ENCODE measurements around the gene HSPB6.
"Not testable (repeated sequence)": the region's sequence is repeated elsewhere in the genome, so short reads cannot be mapped to it uniquely, and the experiment has no call there.

The HSPB6 gene

DNA sequence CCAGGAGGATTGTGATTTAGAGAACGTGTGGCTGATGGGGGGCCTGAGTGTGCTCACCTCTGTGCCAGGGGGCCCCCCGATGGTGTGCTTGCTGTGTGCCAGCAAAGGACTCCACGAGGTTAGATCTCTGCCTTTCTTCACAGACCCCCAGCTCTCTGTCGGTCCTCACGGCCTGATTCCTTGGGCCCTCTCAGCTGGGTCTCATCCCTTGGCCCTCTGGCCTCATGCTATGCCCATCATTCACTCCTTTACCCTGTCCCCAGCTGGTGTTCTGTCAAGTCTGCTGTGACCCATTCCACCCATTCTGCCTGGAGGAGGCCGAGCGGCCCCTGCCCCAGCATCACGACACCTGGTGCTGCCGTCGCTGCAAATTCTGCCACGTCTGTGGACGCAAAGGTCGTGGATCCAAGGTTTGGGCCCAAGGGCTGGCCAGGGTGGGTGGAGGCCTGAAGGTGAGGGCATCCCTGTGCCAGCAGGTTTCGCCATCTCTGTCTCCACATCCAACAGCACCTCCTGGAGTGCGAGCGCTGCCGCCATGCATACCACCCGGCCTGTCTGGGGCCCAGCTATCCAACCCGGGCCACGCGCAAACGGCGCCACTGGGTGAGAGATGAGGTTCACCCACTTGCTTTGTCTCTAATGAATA lies 31.5 kb downstream of the HSPB6 start:
- H3K27ac Mint-ChIP-seq: no peak overlapping the region
- no peaks in the 10 kb centered on the region for H3K9me3 Mint-ChIP-seq
- no peaks in the 10 kb centered on the region for H3K27me3 Mint-ChIP-seq
- H3K4me3 Mint-ChIP-seq: no peak overlapping the region
- peaks cover 85% of the 10 kb centered on the region for H3K36me3 Mint-ChIP-seq (ENCODE audit: low read depth)
- H3K4me1 Mint-ChIP-seq (ENCODE audit: low read depth): peaks cover 5% of the 10 kb centered on the region

DNA sequence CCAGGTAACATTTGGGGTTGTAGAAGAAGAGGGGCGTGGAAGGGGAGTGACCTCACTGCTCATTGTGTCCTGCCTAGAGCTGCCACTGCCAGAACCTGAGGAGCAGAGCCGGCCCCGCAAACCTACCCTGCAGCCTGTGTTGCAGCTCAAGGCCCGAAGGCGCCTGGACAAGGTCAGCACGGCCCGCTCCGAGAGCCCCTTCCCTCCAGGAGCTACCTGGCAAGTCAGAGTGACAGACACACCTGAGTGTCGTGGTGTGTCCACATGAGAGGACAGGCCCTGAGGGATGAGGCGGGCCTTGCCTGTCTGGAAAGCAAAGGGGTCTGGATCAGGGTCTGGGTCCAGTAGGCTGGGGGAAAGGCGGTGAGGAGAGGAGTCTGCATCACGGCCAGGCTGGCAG lies 32.3 kb downstream of the HSPB6 start:
- H3K27ac Mint-ChIP-seq: peak overlapping the region; percentile 55
- H3K4me3 Mint-ChIP-seq: no peak overlapping the region
- peaks cover 83% of the 10 kb centered on the region for H3K36me3 Mint-ChIP-seq (ENCODE audit: low read depth)
- peaks cover 9% of the 10 kb centered on the region for H3K4me1 Mint-ChIP-seq (ENCODE audit: low read depth)
- no peaks in the 10 kb centered on the region for H3K9me3 Mint-ChIP-seq
- no peaks in the 10 kb centered on the region for H3K27me3 Mint-ChIP-seq

DNA sequence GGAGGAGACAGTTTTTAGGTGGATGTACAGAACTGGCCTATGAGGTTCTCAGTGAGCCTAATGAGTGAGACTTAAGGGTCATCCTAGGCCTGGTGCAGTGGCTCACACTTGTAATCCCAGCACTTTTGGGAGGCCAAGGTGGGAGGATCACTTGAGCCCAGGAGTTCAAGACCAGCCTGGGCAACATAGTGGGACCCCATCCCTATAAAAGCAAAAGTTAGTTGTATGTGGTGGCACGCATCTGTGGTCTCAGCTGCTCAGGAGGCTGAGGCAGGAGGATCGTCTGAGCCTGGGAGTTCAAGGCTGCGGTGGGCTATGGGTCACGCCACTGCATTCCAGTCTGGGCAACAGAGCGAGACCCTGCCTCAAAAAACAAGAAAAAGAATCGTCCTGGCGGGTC lies 32.7 kb downstream of the HSPB6 start:
- H3K4me3 Mint-ChIP-seq, H3K27me3 Mint-ChIP-seq, H3K9me3 Mint-ChIP-seq: not testable (repeated sequence)
- Mint-ChIP-seq H3K4me1 (ENCODE audit: low read depth) (peaks cover 14% of the 10 kb centered on the region), H3K27ac (peak overlapping the region; percentile 55), H3K36me3 (ENCODE audit: low read depth) (peaks cover 83% of the 10 kb centered on the region)

DNA sequence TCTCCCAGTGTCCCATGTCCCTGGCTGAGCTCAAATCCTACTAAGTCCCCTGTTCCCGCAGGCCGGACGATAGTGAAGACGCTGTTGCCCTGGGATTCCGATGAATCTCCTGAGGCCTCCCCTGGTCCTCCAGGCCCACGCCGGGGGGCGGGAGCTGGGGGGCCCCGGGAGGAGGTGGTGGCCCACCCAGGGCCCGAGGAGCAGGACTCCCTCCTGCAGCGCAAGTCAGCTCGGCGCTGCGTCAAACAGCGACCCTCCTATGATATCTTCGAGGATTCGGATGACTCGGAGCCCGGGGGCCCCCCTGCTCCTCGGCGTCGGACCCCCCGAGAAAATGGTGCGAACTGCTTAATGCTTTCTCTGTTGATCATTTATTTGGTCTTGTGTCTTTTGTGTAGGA lies 33.2 kb downstream of the HSPB6 start:
- H3K4me3 Mint-ChIP-seq: no peak overlapping the region
- H3K27ac Mint-ChIP-seq: no peak overlapping the region
- no peaks in the 10 kb centered on the region for H3K9me3 Mint-ChIP-seq
- no peaks in the 10 kb centered on the region for H3K27me3 Mint-ChIP-seq
- H3K4me1 Mint-ChIP-seq (ENCODE audit: low read depth): peaks cover 18% of the 10 kb centered on the region
- peaks cover 81% of the 10 kb centered on the region for H3K36me3 Mint-ChIP-seq (ENCODE audit: low read depth)

DNA sequence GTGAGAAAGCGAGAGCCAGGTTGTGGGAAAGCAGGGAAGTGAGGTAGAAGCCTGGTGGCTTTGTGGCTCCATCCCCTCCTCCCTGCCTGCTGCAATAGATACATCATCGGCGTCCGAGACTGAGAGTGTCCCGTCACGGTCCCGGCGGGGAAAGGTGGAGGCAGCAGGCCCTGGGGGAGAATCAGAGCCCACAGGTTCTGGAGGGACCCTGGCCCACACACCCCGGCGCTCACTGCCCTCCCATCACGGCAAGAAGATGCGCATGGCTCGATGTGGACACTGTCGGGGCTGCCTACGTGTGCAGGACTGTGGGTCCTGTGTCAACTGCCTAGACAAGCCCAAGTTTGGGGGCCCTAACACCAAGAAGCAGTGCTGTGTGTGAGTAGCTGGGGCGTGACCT lies 33.9 kb downstream of the HSPB6 start:
- H3K27ac Mint-ChIP-seq: no peak overlapping the region
- no peaks in the 10 kb centered on the region for H3K9me3 Mint-ChIP-seq
- no peaks in the 10 kb centered on the region for H3K27me3 Mint-ChIP-seq
- H3K36me3 Mint-ChIP-seq (ENCODE audit: low read depth): peaks cover 73% of the 10 kb centered on the region
- H3K4me1 Mint-ChIP-seq (ENCODE audit: low read depth): peaks cover 21% of the 10 kb centered on the region
- no peak overlapping the region for H3K4me3 Mint-ChIP-seq

DNA sequence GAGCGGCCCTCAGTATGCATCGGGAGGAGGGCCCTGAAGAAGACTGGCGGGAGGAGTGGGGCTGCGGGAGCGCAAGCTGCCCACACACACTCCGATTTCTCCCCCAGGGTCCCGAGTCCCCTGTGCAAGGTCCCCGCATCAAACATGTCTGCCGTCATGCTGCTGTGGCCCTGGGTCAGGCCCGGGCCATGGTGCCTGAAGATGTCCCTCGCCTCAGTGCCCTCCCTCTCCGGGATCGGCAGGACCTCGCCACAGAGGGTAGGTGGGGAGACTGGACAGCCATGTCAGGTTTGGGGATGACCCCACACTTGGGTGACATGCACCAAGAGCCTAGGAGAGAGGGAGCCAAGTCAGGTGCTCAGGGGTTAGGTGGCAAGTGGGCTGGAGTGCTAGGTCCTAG lies 34.4 kb downstream of the HSPB6 start:
- Mint-ChIP-seq H3K36me3 (ENCODE audit: low read depth) (peaks cover 69% of the 10 kb centered on the region), H3K27ac (peak overlapping the region; percentile 16), H3K4me3 (no peak overlapping the region), H3K4me1 (ENCODE audit: low read depth) (peaks cover 21% of the 10 kb centered on the region), H3K9me3 (no peaks in the 10 kb centered on the region), H3K27me3 (no peaks in the 10 kb centered on the region)

DNA sequence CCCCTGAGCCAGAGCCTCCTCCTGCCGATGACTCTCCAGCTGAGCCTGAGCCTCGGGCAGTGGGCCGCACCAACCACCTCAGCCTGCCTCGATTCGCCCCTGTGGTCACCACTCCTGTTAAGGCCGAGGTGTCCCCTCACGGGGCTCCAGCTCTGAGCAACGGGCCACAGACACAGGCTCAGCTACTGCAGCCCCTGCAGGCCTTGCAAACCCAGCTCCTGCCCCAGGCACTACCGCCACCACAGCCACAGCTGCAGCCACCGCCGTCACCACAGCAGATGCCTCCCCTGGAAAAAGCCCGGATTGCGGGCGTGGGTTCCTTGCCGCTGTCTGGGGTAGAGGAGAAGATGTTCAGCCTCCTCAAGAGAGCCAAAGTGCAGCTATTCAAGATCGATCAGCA lies 35.5 kb downstream of the HSPB6 start:
- Mint-ChIP-seq H3K4me3 (no peak overlapping the region), H3K9me3 (no peaks in the 10 kb centered on the region), H3K27ac (peak overlapping the region; percentile 16), H3K36me3 (ENCODE audit: low read depth) (peaks cover 72% of the 10 kb centered on the region), H3K4me1 (ENCODE audit: low read depth) (peaks cover 25% of the 10 kb centered on the region), H3K27me3 (no peaks in the 10 kb centered on the region)

DNA sequence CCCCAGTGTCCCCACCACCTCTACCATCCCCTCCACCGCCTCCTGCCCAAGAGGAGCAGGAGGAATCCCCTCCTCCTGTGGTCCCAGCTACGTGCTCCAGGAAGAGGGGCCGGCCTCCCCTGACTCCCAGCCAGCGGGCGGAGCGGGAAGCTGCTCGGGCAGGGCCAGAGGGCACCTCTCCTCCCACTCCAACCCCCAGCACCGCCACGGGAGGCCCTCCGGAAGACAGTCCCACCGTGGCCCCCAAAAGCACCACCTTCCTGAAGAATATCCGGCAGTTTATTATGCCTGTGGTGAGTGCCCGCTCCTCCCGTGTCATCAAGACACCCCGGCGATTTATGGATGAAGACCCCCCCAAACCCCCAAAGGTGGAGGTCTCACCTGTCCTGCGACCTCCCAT lies 36.2 kb downstream of the HSPB6 start:
- no peak overlapping the region for H3K27ac Mint-ChIP-seq

DNA sequence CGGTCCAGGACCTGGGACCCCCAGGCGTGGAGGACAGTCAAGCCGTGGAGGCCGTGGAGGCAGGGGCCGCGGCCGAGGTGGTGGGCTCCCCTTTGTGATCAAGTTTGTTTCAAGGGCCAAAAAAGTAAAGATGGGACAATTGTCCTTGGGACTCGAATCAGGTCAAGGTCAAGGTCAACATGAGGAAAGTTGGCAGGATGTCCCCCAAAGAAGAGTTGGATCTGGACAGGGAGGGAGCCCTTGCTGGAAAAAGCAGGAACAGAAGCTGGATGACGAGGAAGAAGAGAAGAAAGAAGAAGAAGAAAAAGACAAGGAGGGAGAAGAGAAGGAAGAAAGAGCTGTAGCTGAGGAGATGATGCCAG lies 36.7 kb downstream of the HSPB6 start:
- Mint-ChIP-seq H3K36me3 (ENCODE audit: low read depth) (peaks cover 72% of the 10 kb centered on the region), H3K9me3 (no peaks in the 10 kb centered on the region), H3K27me3 (no peaks in the 10 kb centered on the region), H3K4me1 (ENCODE audit: low read depth) (peaks cover 32% of the 10 kb centered on the region), H3K4me3 (peak overlapping the region; percentile 28), H3K27ac (peak overlapping the region; percentile 72)

More for the DNA sequence above, 36.2 kb downstream of the HSPB6 start:
- no peaks in the 10 kb centered on the region for H3K9me3 Mint-ChIP-seq
- peaks cover 72% of the 10 kb centered on the region for H3K36me3 Mint-ChIP-seq (ENCODE audit: low read depth)
- no peaks in the 10 kb centered on the region for H3K27me3 Mint-ChIP-seq
- H3K4me3 Mint-ChIP-seq: peak overlapping the region; percentile 7
- H3K4me1 Mint-ChIP-seq (ENCODE audit: low read depth): peaks cover 32% of the 10 kb centered on the region

DNA sequence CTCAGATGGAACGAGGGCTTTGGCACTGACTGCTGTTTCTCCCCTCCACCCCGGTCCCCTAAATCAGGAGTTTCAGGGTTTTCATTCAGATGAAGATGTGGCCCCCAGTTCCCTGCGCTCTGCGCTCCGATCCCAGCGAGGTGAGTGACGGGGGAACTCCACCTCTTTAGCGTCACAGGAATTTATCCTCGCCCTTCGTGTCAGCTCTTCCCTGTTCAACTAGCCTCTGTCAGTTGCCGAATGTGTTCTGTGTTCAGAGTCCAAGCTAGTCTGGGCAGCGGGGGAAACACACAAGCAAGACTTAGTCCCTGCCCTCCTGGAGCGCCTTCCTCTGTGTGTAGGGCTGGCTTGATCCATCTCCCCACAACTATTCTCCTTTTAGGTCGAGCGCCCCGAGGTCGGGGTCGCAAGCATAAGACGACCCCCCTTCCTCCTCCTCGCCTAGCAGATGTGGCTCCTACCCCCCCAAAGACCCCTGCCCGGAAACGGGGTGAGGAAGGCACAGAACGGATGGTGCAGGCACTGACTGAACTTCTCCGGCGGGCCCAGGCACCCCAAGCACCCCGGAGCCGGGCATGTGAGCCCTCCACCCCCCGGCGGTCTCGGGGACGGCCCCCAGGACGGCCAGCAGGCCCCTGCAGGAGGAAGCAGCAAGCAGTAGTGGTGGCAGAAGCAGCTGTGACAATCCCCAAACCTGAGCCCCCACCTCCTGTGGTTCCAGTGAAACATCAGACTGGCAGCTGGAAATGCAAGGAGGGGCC lies 37.2 kb downstream of the HSPB6 start:
- H3K4me1 Mint-ChIP-seq (ENCODE audit: low read depth): peaks cover 35% of the 10 kb centered on the region
- peak overlapping the region; percentile 89 for H3K4me3 Mint-ChIP-seq
- peak overlapping the region; percentile 89 for H3K27ac Mint-ChIP-seq
- peaks cover 72% of the 10 kb centered on the region for H3K36me3 Mint-ChIP-seq (ENCODE audit: low read depth)
- H3K27me3 Mint-ChIP-seq: no peaks in the 10 kb centered on the region
- no peaks in the 10 kb centered on the region for H3K9me3 Mint-ChIP-seq

DNA sequence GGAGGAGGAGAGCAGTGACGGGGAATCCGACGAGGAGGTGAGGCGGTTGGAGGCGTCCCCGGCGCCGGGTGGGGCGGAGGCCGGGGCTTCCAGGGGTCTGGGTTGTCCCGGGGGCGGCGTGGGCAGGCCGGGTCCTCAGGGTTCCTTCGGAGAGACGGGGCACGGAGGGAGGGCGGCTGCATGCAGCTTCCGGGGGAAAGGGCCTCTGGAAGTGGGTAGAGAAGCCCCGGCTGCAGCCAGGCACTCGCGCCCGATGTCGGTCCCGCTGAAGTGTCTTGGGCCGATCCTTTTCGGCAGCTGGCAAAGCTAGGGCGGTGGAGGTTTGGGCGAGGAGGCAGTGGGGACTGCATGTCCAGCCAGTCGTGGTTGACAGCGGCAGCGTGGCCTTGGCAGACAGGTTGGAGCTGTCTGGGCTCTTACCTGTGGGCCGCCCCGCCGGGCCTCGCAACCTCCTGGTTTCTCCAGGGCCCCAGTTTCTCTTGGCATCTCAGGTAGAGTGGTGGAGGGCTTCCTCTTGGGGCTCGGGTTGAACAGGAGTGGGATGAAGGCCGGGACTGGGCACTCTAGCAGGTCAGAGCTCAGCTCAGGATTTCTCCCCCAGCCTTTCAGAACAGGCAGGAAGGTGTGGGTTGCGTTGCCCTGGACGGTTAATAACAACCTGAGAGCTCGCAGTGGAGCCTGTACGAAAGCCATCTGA lies 38.3 kb downstream of the HSPB6 start:
- H3K9me3 Mint-ChIP-seq: no peaks in the 10 kb centered on the region
- peak overlapping the region; percentile 89 for H3K4me3 Mint-ChIP-seq
- no peaks in the 10 kb centered on the region for H3K27me3 Mint-ChIP-seq
- peak overlapping the region; percentile 89 for H3K27ac Mint-ChIP-seq
- H3K36me3 Mint-ChIP-seq (ENCODE audit: low read depth): peaks cover 72% of the 10 kb centered on the region
- H3K4me1 Mint-ChIP-seq (ENCODE audit: low read depth): peaks cover 35% of the 10 kb centered on the region

DNA sequence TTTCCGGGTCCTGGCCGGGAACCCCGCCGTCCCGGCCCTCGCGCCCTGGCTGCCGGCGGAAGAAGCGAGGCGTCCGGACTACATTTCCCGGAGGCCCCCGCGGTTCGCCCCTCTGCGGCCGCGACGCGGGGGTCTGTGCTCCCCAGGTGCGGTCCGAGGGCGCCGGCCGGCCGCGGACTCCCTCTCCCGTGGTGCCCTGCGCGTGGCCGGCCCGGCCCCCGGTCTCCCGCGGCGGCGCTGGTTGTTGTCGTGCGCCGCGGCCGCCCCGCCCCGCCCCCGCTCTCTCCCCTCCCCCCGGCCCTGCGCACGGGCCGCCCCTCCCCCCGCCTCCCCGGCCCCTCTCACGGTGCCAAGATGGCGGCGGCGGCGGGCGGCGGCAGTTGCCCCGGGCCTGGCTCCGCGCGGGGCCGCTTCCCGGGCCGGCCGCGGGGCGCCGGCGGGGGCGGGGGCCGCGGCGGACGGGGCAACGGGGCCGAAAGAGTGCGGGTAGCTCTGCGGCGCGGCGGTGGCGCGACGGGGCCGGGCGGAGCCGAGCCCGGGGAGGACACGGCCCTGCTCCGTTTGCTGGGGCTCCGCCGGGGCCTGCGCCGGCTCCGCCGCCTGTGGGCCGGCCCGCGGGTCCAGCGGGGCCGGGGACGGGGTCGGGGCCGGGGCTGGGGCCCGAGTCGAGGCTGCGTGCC lies 39.0 kb downstream of the HSPB6 start, which contains the start of gene KMT2B:
Gene KMT2B, plus strand, starts transcription at position 339 of the 680 bp plus-strand sequence. Its CDS starts 16 bp downstream, at position 355.
- H3K36me3 Mint-ChIP-seq (ENCODE audit: low read depth): peaks cover 68% of the 10 kb centered on the region
- peak within 1 kb of the TSS; percentile 99 for H3K27ac Mint-ChIP-seq
- peaks cover 34% of the 10 kb centered on the region for H3K4me1 Mint-ChIP-seq (ENCODE audit: low read depth)

DNA sequence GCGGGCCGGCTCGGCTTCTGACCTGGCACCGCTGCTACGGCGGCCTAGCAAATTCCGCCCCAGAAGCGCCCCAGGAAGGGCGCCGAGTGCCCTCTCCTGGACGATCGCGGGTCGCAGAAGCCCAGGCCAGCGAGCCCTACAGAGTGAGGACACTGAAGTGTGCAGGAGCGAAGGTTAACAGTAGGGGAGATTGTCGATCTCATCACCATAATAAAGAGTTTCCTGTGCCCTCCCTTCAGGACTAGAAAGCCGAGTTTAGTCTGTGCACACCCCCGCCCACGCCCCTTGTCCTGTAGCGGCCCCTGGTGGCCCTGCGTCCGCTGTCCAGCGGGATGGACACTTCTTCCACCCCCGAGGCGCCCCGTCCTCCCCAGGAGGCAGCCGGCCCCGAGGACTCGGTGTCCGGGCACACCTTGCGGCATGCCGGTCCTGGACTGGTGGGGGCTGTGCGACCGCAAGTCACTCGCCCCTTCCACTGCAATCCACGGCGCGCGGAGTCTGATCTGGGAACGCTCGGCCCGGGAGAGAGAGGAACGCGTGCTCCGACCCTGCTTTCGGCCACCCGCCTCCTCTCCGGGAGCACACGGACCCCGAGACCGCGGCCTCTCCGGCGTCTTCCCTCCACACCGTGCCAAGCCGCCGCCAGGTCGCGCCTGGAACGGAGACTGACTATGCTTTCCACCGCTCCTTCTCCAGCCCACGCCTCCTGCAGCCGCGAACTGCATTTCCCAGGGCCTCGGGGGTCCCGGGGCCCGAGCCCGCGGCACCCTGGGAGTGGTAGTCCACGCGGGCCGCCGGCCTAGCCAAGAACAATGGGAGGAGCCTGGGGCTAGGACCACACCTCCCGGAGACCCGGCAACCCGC lies 39.8 kb downstream of the HSPB6 start:
- H3K36me3 Mint-ChIP-seq (ENCODE audit: low read depth): peaks cover 60% of the 10 kb centered on the region
- H3K4me3 Mint-ChIP-seq: peak overlapping the region; percentile 92
- no peaks in the 10 kb centered on the region for H3K9me3 Mint-ChIP-seq
- peaks cover 42% of the 10 kb centered on the region for H3K4me1 Mint-ChIP-seq (ENCODE audit: low read depth)
- H3K27ac Mint-ChIP-seq: peak overlapping the region; percentile 99
- H3K27me3 Mint-ChIP-seq: no peaks in the 10 kb centered on the region

More for the DNA sequence above, 39.0 kb downstream of the HSPB6 start, which contains the start of gene KMT2B:
- Mint-ChIP-seq H3K27me3 (no peaks in the 10 kb centered on the region), H3K4me3 (peak within 1 kb of the TSS; percentile 92), H3K9me3 (no peaks in the 10 kb centered on the region)

Measured in stimulated activated naive CD8-positive, alpha-beta T cell treated with anti-CD3 and anti-CD28 coated beads, Interleukin-15, Interleukin-2, amounts not matched to agents 100 ng/mL and 50 ng/mL, for 24 hours (primary cell).